ENCODE data around the gene LCLAT1. TPM values are rescaled to one million over a fixed set of nuclear protein-coding genes. Genes with fewer than 3 reads are reported as not detected.

The LCLAT1 gene
- total RNA-seq, 1 donor from 2014 or later: 21.6 TPM

- DNase-seq (ENCODE audit: low spot score): no peak
Measured at GRCh38 chr2:30661173-30662107, 214.4 kb downstream of the LCLAT1 start.

GRCh38 chr2:30662268-30663131, 215.5 kb downstream of the LCLAT1 start:
- Histone ChIP-seq H3K9ac (no peak overlapping the region), H3K4me1 (no peaks in the 10 kb centered on the region), H3K4me2 (no peak overlapping the region), H3F3A (ENCODE audit: low read depth) (no peaks in the 10 kb centered on the region), H2AFZ (replicated peaks) (no peak overlapping the region), H3K9me3 (ENCODE audit: low read depth) (no peaks in the 10 kb centered on the region), H3K27me3 (no peaks in the 10 kb centered on the region), H3K79me2 (ENCODE audit: low read depth) (no peaks in the 10 kb centered on the region), H3K36me3 (no peaks in the 10 kb centered on the region), H3K27ac (no peak overlapping the region), H3K4me3 (no peak overlapping the region), H4K20me1 (ENCODE audit: low read depth) (no peaks in the 10 kb centered on the region)
- no peaks in the 10 kb centered on the region for H3K4me1 Mint-ChIP-seq
- no peaks in the 10 kb centered on the region for H3K36me3 Mint-ChIP-seq
- no peak for DNase-seq (ENCODE audit: low spot score)
- H3K9me3 Mint-ChIP-seq: no peaks in the 10 kb centered on the region
- no peaks in the 10 kb centered on the region for H3K27me3 Mint-ChIP-seq (ENCODE audit: insufficient read depth, low read depth)
- TF ChIP-seq EZH2 (IDR thresholded peaks at IDR 0.05): no peak
- no peak for TF ChIP-seq EZH2phosphoT487 (IDR thresholded peaks at IDR 0.05)
- no peak for TF ChIP-seq CTCF (IDR thresholded peaks at IDR 0.05)
- no peak overlapping the region for H3K27ac Mint-ChIP-seq
- no peak overlapping the region for H3K4me3 Mint-ChIP-seq

More at GRCh38 chr2:30661173-30662107, 214.4 kb downstream of the LCLAT1 start:
- no peak overlapping the region for H2AFZ ChIP-seq (replicated peaks)
- H3K4me3 Mint-ChIP-seq: no peak overlapping the region
- H3K4me1 Mint-ChIP-seq: no peaks in the 10 kb centered on the region
- H3K9ac ChIP-seq: no peak overlapping the region
- H3K27me3 ChIP-seq: no peaks in the 10 kb centered on the region
- H4K20me1 ChIP-seq (ENCODE audit: low read depth): no peaks in the 10 kb centered on the region
- no peaks in the 10 kb centered on the region for H3K9me3 Mint-ChIP-seq
- H3K79me2 ChIP-seq (ENCODE audit: low read depth): no peaks in the 10 kb centered on the region
- H3K27ac Mint-ChIP-seq: no peak overlapping the region
- H3F3A ChIP-seq (ENCODE audit: low read depth): no peaks in the 10 kb centered on the region
- no peaks in the 10 kb centered on the region for H3K36me3 Mint-ChIP-seq
- H3K9me3 ChIP-seq (ENCODE audit: low read depth): no peaks in the 10 kb centered on the region
- H3K27ac ChIP-seq: no peak overlapping the region
- no peak overlapping the region for H3K4me3 ChIP-seq
- no peak for TF ChIP-seq EZH2phosphoT487 (IDR thresholded peaks at IDR 0.05)
- TF ChIP-seq CTCF (IDR thresholded peaks at IDR 0.05): no peak
- TF ChIP-seq EZH2 (IDR thresholded peaks at IDR 0.05): no peak
- no peaks in the 10 kb centered on the region for H3K27me3 Mint-ChIP-seq (ENCODE audit: insufficient read depth, low read depth)
- H3K36me3 ChIP-seq: no peaks in the 10 kb centered on the region
- no peaks in the 10 kb centered on the region for H3K4me1 ChIP-seq
- no peak overlapping the region for H3K4me2 ChIP-seq

GRCh38 chr2:30663321-30663720, 216.3 kb downstream of the LCLAT1 start:
- no peak overlapping the region for H3K4me3 Mint-ChIP-seq

More at GRCh38 chr2:30663321-30663720, 216.3 kb downstream of the LCLAT1 start:
- Histone ChIP-seq H3K4me2 (no peak overlapping the region), H3K9me3 (ENCODE audit: low read depth) (no peaks in the 10 kb centered on the region), H3K27me3 (no peaks in the 10 kb centered on the region), H3K9ac (no peak overlapping the region), H2AFZ (replicated peaks) (no peak overlapping the region), H3K4me1 (no peaks in the 10 kb centered on the region), H3K36me3 (no peaks in the 10 kb centered on the region), H3K27ac (no peak overlapping the region), H3K4me3 (no peak overlapping the region), H4K20me1 (ENCODE audit: low read depth) (no peaks in the 10 kb centered on the region), H3K79me2 (ENCODE audit: low read depth) (no peaks in the 10 kb centered on the region), H3F3A (ENCODE audit: low read depth) (no peaks in the 10 kb centered on the region)
- no peak for DNase-seq (ENCODE audit: low spot score)
- Mint-ChIP-seq H3K27me3 (ENCODE audit: insufficient read depth, low read depth) (no peaks in the 10 kb centered on the region), H3K27ac (no peak overlapping the region), H3K36me3 (no peaks in the 10 kb centered on the region), H3K4me1 (no peaks in the 10 kb centered on the region), H3K9me3 (peaks cover under 1% of the 10 kb centered on the region)
- TF ChIP-seq EZH2phosphoT487 (IDR thresholded peaks at IDR 0.05) (no peak), CTCF (IDR thresholded peaks at IDR 0.05) (no peak), EZH2 (IDR thresholded peaks at IDR 0.05) (no peak)
